Nucleus accumbens (tissue), 56 donors: ENCODE measurements around the gene MARS1.
A peak's percentile ranks its signal among the peaks of the same experiment; 100 is the strongest.

Source experiments
- DNase-seq, 56 donors: peaks; one replicate each; lab custom pipeline; 2025; lab: John Stamatoyannopoulos, UW

Gene MARS1

GRCh38 chr12:57456737-57457490, 31.0 kb upstream of the MARS1 start:
- no peak for DNase-seq

- peak in 1 of 56 donors; percentile 55 for DNase-seq
Observed at GRCh38 chr12:57458665-57459054, 29.2 kb upstream of the MARS1 start.

GRCh38 chr12:57459055-57459749, 28.7 kb upstream of the MARS1 start:
- peak in 55 of 56 donors; percentile 37 to 95 (median 81) for DNase-seq

GRCh38 chr12:57459750-57460467, 28.0 kb upstream of the MARS1 start, which contains the start of gene GLI1:
GLI1 (plus strand) TSS chr12:57459785; CDS start chr12:57463692, 3,907 bp downstream.
- peak in 4 of 56 donors; percentile 17 to 56 (median 48) for DNase-seq

GRCh38 chr12:57460468-57460784, 27.4 kb upstream of the MARS1 start:
- no peak for DNase-seq

GRCh38 chr12:57460841-57461275, 27.0 kb upstream of the MARS1 start:
- DNase-seq, result peak in 3 of 56 donors; percentile 16 to 47 (median 20)

- DNase-seq, result peak in 31 of 56 donors; percentile 2 to 67 (median 29)
Observed at GRCh38 chr12:57461276-57461916, 26.5 kb upstream of the MARS1 start.

GRCh38 chr12:57461917-57462250, 26.0 kb upstream of the MARS1 start:
- DNase-seq, result no peak

- peak in 52 of 56 donors; percentile 8 to 83 (median 58) for DNase-seq
Observed at GRCh38 chr12:57462251-57462911, 25.5 kb upstream of the MARS1 start.

- no peak for DNase-seq
Observed at GRCh38 chr12:57462912-57463253, 25.0 kb upstream of the MARS1 start.

GRCh38 chr12:57464569-57464968, 23.3 kb upstream of the MARS1 start:
- DNase-seq, result no peak

GRCh38 chr12:57465030-57465746, 22.7 kb upstream of the MARS1 start:
- DNase-seq, result no peak

- DNase-seq, result no peak
Observed at GRCh38 chr12:57465747-57466505, 21.9 kb upstream of the MARS1 start.

GRCh38 chr12:57467212-57467874, 20.5 kb upstream of the MARS1 start:
- DNase-seq, result no peak

GRCh38 chr12:57467915-57468314, 20.0 kb upstream of the MARS1 start:
- no peak for DNase-seq

- no peak for DNase-seq
Observed at GRCh38 chr12:57469296-57470164, 18.3 kb upstream of the MARS1 start.

GRCh38 chr12:57470286-57470969, 17.4 kb upstream of the MARS1 start:
- no peak for DNase-seq
